Activated CD8-positive, alpha-beta memory T cell treated with anti-CD3 and anti-CD28 coated beads, Interleukin-2, amount 50 U/mL, for 24 hours (primary cell): ENCODE results near the gene LCLAT1.

ENCODE experiments used
- DNase-seq: peaks from one replicate; pipeline ENCODE4 v3.0.0-alpha.2; 2020; ENCODE audit errors: extremely low read depth

Gene LCLAT1

GRCh38 chr2:30670453-30670852, 223.4 kb downstream of the LCLAT1 start:
- no peak for DNase-seq

GRCh38 chr2:30673127-30673526, 226.1 kb downstream of the LCLAT1 start:
- no peak for DNase-seq

GRCh38 chr2:30675758-30676157, 228.7 kb downstream of the LCLAT1 start:
- no peak for DNase-seq

- DNase-seq, result no peak
These were observed 230.2 kb downstream of the LCLAT1 start for GRCh38 chr2:30677231-30677630.

- no peak for DNase-seq
These were observed 230.9 kb downstream of the LCLAT1 start for GRCh38 chr2:30677861-30678385.

GRCh38 chr2:30678410-30679137, 231.5 kb downstream of the LCLAT1 start:
- DNase-seq, result no peak

- no peak for DNase-seq
These were observed 232.5 kb downstream of the LCLAT1 start for GRCh38 chr2:30679426-30680088.

GRCh38 chr2:30680121-30680520, 233.1 kb downstream of the LCLAT1 start:
- no peak for DNase-seq

GRCh38 chr2:30681022-30681421, 234.0 kb downstream of the LCLAT1 start:
- DNase-seq, result no peak

GRCh38 chr2:30683236-30683956, 236.3 kb downstream of the LCLAT1 start:
- DNase-seq, result no peak

GRCh38 chr2:30684026-30684425, 237.0 kb downstream of the LCLAT1 start:
- DNase-seq, result no peak

- DNase-seq, result no peak
These were observed 237.5 kb downstream of the LCLAT1 start for GRCh38 chr2:30684516-30684915.

GRCh38 chr2:30684996-30685395, 237.9 kb downstream of the LCLAT1 start:
- DNase-seq, result no peak

- no peak for DNase-seq
These were observed 239.0 kb downstream of the LCLAT1 start for GRCh38 chr2:30686000-30686399.

- no peak for DNase-seq
These were observed 239.6 kb downstream of the LCLAT1 start for GRCh38 chr2:30686669-30687068.

- DNase-seq, result no peak
These were observed 241.9 kb downstream of the LCLAT1 start for GRCh38 chr2:30688956-30689401.

- no peak for DNase-seq
These were observed 242.6 kb downstream of the LCLAT1 start for GRCh38 chr2:30689496-30690125.

GRCh38 chr2:30690126-30690561, 243.1 kb downstream of the LCLAT1 start:
- no peak for DNase-seq

- DNase-seq, result no peak
These were observed 244.3 kb downstream of the LCLAT1 start for GRCh38 chr2:30691091-30691947.

- DNase-seq, result no peak
These were observed 245.1 kb downstream of the LCLAT1 start for GRCh38 chr2:30691948-30692828.
